Inferior parietal cortex (tissue), 1 donor: ENCODE measurements around the gene DENND1A.

Source experiments
- DNase-seq: peaks from one replicate; pipeline ENCODE4 v3.0.0-alpha.2; 2016; ENCODE audit errors: extremely low spot score

Gene DENND1A

DNA sequence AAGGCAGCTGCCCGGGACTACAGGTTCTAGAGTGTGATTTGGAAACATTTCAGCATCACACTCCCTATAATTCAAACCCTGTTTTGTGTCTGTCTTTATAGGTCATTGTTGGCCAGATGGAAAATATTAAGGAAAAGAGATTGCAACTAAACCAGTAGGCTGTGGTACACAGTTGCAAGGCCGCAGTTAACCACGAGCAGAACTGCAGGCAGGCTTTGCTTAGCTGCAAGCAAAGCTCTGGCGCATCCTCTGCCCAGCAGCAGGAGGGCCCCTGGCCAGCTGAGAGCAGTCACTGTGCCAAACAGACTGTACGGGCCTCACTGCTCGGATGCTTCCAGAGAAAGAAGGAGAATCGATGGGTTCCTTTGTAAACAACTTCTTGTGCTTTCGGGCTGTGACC lies 204.5 kb downstream of the DENND1A start:
- DNase-seq, result no peak

DNA sequence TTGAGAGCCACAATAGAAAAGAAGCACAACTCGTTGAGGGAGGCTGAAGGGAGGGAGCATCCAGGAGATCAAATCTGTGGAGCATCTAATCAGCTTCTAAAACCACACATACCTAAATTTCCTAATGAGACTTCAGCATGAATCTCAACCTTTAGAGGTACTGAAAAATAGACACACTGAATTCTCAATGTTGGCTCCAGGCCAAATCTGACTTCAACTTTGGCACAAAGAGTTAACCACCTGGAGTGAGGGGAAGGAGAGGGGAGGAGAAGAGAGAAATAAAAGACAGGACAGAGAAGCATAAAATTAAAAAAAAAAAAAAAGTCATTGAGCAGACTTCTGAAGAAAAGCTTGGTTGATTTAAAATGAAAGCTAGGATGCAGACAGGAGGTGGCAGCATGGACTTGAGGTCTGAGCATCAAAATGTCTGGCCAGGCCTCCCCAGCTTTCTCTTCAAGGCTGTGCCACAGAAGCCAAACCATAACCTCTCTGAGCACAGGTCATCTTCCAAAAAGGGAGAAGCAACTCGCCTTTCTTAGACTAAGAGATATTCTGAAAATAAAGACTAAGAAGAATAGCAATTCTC lies 205.6 kb downstream of the DENND1A start:
- no peak for DNase-seq

DNA sequence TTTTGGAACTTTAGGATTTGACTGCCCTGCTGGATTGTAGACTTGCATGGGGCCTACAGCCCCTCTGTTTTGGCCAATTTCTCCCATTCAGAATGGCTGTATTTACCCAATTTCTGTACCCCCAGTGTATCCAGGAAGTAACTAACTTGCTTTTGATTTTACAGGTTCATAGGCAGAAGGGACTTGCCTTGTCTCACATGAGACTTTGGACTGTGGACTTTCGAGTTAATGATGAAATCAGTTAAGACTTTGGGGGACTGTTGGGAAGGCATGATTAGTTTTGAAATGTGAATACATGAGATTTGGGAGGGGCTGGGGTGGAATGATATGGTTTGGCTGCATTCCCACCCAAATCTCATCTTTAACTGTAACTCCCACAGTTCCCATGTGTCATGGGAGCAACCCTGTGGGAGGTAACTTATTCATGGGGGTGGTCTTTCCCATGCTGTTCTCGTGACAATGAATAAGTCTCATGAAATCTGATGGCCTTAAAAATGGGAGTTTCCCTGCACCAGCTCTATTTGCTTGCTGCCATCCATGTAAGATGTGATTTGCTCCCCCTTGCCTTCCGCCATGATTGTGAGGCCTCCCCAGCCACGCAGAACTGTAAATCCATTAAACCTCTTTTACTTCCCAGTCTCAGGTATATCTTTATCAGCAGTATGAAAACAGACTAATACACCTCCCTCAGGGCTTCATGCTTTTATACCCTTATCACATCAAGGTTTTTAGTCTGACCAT lies 206.6 kb downstream of the DENND1A start:
- DNase-seq, result no peak

DNA sequence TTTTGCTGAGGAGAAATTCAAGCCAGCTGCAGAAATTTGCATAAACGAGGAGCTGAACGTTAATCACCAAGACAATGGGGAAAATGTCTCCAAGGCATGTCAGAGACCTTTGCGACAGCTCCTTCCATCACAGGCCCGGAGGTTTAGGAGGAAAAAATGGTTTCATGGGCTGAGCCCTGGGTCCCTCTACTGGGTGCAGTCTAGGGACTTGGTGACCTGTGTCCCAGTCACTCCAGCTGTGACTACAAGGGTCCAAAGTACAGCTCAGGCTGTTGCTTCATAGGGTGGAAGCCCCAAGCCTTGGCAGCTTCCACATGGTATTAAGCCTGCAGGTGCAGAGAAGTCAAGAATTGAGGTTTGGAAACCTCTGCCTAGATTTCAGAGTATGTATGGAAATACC lies 207.5 kb downstream of the DENND1A start:
- DNase-seq, result no peak

DNA sequence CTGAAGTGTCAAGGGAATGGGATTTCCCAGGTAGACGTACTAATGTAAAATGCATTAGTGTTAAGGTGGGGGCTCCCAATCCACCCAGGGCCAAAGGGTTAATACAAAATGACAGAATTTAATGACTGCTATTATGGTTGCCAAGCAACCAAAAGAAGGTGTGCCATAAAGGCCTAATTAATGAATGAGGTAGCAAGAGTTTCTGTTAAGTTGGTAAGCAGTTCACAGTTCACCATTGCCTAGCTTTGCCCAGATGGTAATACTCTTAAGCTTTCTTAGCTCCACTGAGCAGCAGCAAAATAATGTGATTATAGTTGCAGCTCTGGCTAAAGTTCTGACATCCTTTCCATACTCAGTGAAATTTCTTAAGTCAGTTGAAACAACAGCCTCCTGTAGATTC lies 211.7 kb downstream of the DENND1A start:
- no peak for DNase-seq

DNA sequence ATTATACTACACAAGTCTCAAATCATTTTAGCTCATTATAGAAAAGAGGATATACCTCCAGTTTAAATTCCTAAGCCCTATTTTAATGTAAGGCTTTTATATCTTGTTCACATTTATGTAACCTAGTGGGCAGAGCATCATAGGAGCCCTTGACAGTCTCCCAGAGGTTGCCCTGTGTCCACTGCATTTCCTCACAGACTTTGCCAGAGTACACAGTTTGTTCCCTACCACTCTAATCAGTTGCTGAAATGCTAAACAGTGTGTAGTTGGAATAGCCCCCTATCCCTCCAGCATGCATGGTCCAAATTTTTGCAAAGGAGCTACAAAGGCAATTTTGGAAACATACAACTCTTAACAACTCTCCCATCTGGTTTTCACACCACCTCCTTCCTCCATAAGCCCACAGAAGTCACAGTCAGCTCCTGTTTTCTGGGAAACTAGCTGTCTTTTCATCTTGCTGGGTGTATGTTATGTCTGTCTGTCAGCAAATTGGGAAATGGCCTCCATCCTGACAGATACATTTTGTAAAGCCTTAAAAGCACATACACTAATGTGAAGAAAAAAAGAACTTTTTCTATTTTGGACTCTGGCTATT lies 212.2 kb downstream of the DENND1A start:
- DNase-seq, result no peak

DNA sequence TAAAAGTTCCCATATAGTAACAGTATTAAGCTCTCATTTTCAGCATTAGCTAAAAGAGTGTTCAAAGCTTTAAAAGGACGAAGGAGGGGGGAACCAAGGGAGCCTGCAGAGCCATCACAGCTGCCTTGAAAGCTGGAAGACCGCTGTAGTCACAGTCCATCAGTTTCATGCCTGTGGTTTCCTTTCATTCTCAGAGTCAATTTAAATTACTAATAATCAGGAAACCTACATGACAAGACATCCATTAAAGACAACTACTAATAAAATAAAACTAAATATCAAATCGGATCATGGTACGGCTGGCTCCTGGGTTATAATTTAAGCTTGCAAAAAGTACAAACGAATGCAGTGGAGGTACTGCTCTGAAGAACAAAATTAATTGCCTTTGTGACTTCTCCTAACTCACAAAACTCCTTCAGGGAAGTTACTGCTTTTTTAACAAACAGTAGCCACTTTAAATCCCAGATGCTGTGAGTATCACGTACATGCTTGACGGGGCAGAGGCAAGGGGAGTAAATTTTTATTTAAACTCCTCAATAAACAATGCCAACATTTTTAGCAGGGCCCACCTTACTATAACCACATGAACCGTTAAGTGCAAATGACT lies 213.5 kb downstream of the DENND1A start:
- no peak for DNase-seq

DNA sequence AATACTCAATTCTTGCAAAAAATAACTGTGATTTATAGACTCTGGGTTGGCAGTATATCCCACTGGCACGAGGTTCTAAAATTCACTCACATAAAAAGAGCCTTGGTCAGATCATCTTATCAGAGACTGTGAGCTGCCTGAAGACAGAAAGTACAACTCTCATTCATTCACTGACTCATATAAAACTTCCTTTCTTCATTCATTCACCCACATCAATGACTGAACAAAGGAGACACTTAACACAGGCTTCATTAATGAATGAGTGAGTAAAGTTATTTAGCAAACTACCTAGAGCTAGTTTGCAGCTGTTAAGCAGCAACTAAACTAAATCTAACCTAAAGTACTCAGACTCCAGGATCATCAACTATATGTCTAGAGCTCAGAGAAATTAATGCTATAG lies 214.7 kb downstream of the DENND1A start:
- no peak for DNase-seq

DNA sequence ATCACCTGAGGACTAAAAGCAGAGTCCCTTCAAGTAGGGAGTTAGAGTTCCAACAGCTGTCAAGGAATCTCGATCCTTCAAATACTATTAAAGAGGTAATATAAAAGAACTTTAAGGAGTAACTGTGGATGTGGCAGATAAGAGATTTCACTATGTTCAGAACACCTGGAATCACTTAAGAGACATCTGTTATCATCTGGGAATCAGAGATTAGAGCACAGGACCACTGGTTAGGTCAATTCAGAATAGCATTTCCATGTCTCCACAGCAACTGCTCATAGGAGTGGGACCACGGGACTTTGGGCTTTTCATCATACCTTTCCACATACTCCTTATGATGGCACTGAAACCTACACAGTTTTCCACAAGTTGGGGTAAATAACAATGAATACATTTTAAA lies 216.6 kb downstream of the DENND1A start:
- no peak for DNase-seq

DNA sequence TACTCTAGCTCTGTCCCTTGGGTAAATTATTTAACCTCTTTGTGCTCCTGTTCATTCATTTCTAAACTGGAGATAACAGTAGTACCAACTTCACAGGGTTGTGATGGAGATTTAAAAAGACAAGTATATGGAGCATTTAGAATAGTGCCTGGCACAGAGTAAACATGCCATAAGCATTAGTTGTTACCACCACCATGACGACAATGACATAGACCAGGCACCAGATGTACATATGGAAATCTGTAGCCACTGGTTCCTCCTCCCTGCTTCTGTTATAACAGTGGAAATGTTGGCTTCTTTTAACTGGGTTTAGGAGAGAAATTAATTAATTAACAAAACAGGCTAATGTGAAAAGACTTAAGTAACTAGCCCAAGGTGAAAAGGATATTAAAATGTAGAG lies 217.5 kb downstream of the DENND1A start:
- no peak for DNase-seq

DNA sequence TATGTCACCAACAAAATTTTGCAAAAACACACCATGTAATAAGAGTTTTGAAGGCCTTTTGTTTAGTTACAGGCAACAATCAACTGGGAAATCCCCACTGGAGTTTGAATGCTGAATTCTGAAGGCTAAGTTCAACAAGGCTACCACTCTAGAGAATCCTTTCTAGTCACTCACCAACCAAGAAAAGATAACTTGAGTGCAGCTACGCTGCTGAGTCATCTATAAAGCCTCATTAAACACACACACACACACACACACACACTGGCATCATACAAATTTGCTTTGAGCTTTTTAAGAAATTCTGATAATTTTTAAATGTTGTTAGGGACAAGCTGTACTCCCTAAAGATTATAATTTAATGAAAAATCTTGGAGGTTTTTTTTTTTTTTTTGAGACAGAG lies 219.6 kb downstream of the DENND1A start:
- no peak for DNase-seq

DNA sequence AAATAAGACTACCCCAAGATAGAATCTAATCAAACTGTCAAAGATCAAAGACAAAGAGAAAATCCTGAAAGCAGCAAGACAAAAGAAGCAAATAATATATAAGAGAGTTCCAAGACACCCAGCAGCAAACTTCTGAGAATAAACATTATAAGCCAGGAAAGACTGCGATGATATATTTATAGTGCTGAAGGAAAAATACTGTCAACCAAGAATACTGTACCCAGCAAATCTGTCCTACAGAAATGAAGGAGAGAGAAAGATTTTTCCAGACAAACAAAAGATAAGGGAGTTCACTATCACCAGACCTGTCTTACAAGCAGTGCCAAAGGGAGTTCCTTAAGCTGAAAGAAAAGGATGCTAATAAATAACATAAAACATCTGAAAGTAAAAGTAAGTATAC lies 227.4 kb downstream of the DENND1A start:
- no peak for DNase-seq

DNA sequence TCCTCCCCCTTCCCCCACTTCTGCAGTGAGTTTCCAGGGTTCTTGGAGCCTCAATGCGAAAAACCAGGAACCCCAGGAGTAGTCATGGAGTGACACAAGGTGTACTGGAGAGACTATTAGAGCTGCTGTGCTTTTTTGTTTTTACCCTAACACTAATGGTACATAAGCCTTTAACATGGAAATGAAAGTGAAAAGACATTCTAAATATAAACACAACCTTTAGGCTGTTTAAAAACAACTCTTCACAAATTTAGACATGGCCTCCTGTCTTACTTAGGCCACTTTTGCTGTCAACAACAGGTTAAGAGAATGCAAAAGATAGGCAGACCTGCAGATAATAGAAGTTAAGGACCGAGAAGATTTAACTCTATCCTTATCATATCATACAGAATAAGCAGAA lies 232.2 kb downstream of the DENND1A start:
- DNase-seq, result no peak

DNA sequence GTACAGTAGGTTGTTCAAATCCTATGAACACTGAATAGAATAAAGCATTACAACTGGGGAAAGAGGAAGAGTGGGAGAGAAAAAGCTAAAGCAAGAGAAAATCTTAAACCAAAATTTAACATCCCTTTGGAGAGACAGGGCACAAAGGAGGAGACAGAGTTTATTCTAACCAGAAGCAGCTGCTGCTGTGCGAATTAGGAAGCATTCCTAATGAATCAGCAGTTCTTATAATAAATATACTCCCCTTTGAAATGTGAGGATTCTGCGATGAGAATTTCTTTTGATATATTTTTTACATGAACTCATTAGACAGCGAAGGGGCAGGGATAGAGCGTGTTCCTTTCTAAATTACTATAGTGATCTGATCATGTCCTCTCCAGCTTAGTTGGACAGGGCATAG lies 233.4 kb downstream of the DENND1A start:
- DNase-seq, result no peak

DNA sequence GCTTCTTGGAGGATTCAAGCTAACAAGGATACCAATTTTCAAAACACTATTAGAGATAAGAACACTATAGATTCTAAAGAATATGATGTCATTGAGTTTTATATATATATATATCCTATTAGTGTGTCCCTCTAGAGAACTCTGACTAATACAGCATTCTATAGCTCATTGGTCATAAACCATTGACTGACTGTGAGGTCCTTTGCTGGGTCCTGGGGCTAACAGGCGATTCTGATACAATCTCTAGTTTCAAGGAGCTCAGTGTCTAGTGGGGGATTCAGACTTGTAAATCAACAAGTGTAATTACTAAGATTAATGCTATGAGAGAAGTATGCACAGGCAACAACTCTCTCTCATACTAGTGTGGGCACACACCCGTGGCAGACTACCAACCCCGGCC lies 234.5 kb downstream of the DENND1A start:
- no peak for DNase-seq

DNA sequence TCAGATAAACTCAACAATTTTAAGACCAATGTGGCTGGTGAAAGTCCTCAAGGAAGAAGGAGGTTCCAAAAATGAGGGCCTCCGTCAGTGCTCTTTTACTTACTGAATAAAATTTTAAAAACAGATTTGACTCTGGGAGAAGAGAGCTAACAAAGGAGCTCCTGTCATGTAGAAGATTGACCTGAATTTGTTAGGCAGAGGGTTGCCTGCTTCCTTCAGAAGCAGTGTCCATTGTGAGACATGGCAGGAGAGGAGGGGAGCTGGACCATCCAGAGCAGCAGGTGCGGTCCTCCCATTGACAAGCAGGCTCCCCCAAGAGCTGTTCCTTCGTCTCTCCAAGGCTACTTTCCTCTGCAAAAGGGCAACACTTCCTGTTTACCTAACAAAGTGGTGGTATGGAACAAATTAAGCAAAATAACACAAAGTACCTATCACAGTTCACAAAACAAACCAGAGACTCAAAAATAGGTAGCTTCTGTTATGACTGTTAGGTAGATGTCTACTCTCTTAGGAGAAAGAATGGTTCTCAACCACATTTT lies 238.1 kb downstream of the DENND1A start:
- no peak for DNase-seq

DNA sequence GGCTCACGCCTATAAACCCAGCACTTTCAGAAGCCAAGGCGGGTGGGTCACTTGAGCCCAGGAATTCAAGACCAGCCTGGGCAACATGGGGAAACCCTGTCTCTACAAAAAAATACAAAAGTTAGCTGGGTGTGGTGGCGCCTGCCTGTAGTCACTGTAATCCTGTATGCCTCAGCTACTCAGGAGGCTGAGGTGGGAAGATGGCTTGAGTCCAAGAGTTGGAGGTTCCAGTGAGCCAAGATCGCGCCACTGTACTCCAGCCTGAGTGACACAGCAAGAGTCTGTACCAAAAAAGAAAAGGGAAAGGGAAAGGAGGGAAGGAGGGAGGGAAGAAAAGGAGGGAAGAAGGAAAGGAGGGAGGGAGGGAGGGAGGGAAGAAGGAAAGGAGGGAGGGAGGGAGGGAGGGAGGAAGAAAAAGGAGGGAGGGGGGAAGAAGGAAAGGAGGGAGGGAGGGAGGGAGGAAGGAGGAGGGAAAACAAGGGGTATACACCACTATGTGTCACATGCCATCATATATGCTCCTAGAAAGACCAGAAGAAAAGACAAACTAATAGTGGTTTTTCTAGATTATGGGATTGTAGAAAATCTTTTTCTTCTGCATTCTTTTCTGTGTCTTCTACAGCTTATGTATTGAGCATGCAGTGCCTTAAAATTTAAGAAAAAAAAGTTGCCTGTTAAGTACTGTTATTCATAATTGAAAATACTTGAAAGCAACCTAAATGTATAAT lies 240.1 kb downstream of the DENND1A start:
- DNase-seq, result no peak

DNA sequence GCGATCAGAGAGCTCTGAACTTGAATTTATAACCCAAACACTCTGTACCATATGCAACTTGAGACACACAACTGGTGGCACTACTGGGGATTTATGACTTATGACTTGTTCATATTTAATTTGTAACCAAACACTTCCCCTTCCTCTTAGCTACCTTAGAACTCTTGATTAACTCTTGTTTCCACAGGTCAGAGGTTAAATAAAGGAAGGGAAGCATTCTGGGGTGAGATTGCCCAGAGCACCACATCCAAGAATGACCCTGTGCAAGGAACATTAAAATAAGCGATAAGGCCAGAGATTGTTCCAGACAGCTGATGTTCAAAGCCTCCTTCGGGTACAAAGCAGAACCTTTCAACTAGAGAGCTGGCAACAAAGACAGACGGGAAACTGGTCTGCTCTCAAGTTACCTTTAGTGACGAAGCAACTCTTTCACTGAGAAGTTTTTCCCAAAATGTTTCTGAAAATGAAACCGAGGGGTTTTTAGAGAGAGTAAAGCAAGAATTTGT lies 242.6 kb downstream of the DENND1A start:
- no peak for DNase-seq

DNA sequence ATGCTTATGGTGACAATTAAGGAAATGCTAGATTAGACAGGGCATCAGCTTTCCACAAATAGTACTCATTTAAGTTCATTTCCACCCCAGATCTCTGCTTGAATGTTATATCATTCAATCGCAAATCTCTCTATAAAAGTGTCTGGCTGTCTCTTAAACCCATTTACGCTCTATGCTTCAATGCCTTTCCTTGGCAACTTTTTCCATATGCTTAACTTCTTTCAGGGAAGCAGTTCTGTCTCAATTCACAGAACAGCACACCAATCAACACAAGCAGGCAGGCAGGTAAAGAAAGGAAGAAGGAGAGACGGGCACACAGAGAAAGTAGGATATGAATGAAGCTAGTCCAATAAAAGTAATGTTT lies 243.1 kb downstream of the DENND1A start:
- DNase-seq, result no peak

DNA sequence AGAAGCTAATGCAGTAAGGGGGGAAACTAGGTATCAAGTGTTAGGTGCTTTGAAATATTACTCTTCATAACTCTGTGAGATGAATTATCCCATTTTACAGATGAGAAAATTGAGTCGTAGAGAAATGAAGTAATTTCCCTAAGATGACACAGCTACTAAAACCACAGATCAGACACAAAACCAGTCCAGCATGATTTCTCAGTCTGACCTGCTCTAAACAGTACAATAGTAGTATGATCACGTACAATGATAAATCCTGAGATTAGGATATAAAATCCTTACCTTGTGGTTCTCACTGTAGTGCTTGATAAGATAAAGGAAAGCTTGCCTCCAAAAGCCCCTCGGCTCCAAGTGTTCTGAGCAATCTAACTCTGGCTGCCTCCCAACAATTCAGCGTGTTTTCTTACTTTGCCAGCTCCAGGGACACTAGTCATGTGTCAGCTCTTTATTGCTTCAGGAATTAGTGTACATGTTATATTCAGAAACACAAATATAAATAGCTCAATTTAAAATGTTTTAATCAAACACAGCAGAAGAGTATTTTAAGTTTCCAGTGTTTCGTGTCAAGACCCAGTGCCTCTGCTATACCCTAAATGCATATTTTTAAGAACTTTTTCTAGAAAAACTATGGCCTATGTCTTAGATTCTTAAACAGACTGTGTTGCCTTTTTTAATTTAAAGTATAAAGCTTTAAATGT lies 243.6 kb downstream of the DENND1A start:
- no peak for DNase-seq

DNA sequence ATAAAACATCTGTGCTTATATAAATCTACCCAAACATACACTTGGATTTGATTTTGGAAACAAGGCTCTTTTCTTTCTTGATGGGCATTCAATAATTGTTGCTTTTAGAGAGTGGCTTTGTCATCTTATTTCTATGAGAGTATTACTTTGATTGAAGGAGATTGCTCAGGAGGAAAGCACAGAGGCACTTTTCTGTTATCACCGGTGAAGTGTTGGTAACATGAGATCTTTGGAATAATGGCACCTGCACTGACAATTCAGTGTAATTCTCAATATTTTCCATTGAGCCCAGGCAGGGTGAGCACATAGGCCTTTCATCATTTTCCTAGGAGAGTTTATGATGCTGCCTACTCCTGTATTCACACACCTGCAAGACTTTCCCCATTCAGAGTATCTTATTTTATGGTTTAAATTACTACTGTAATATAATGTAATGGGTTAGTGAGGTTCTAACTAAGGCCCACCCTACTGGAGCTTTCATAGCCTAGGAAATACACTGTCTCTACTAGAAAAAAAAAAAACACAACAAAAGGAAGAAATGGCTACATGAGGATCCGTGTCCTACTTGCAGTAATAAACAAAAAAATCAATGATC lies 244.3 kb downstream of the DENND1A start:
- no peak for DNase-seq
